Neural cell (in vitro differentiated cells): ENCODE data around the gene SMARCC2. TPM values are rescaled to one million over a fixed set of nuclear protein-coding genes. Genes with fewer than 3 reads are reported as not detected.

Experiments
- H2AFZ ChIP-seq: fragments of 200-600, 300-800 bp; sonication (generic), shearing (Covaris generic); 2 replicates; pipeline ENCODE4 v1.6.0; 2014; ENCODE audit warnings: low read depth, mild to moderate bottlenecking, antibody characterized with exemption, low read length, moderate library complexity
- H3F3A ChIP-seq: fragments of 200-600 bp; shearing (Covaris generic); 2 replicates; pipeline ENCODE4 v1.6.1; 2016; ENCODE audit warnings: mild to moderate bottlenecking, moderate library complexity, mixed read lengths, antibody characterized with exemption, low read length; ENCODE audit not compliant: insufficient read depth, poor library complexity, severe bottlenecking
- H3K27ac ChIP-seq: fragments of 200-600, 300-800 bp; sonication (generic), shearing (Covaris generic); 2 replicates; pipeline ENCODE4 v1.5.1; 2014; ENCODE audit warnings: mild to moderate bottlenecking, low read length, moderate library complexity
- H3K27me3 ChIP-seq: fragments of 300-800, 200-600 bp; sonication (generic), shearing (Covaris generic); 2 replicates; pipeline ENCODE4 v1.6.0; 2014; ENCODE audit warnings: mild to moderate bottlenecking, low read depth, low read length, moderate library complexity; ENCODE audit not compliant: insufficient read depth
- H3K36me3 ChIP-seq: fragments of 300-800, 200-600 bp; sonication (generic), shearing (Covaris generic); 2 replicates; pipeline ENCODE4 v1.5.1; 2014; ENCODE audit warnings: mild to moderate bottlenecking, antibody characterized with exemption, low read length, moderate library complexity; ENCODE audit not compliant: insufficient read depth
- H3K4me2 ChIP-seq: fragments of 300-800, 200-600 bp; sonication (generic), shearing (Covaris generic); 2 replicates; pipeline ENCODE4 v1.6.0; 2014; ENCODE audit warnings: mild to moderate bottlenecking, low read length
- H3K4me3 ChIP-seq: fragments of 300-800, 200-600 bp; sonication (generic), shearing (Covaris generic); 2 replicates; pipeline ENCODE4 v1.5.1; 2014; ENCODE audit warnings: mild to moderate bottlenecking, low read length, moderate library complexity
- H3K79me2 ChIP-seq: fragments of 200-600 bp; shearing (Covaris generic); replicated peaks from 2 replicates; pipeline ENCODE4 v1.6.0; 2014; ENCODE audit warnings: mild to moderate bottlenecking, low read length, moderate library complexity; ENCODE audit not compliant: insufficient read depth
- H3K9ac ChIP-seq: fragments of 300-800, 200-600 bp; sonication (generic), shearing (Covaris generic); 2 replicates; pipeline ENCODE4 v1.6.1; 2016; ENCODE audit warnings: mild to moderate bottlenecking, low read length, mixed read lengths
- H3K9me2 ChIP-seq: fragments of 200-600 bp; shearing (Covaris generic); 2 replicates; pipeline ENCODE4 v1.6.1; 2016; ENCODE audit warnings: mild to moderate bottlenecking, low read length, mixed read lengths; ENCODE audit not compliant: insufficient read depth
- H3K9me3 ChIP-seq: fragments of 200-600, 300-800 bp; sonication (generic), shearing (Covaris generic); 2 replicates; pipeline ENCODE4 v1.6.1; 2016; ENCODE audit warnings: mild to moderate bottlenecking, mixed run types, low read length, moderate library complexity, mixed read lengths
- H4K20me1 ChIP-seq: fragments of 200-600 bp; shearing (Covaris generic); 2 replicates; pipeline ENCODE4 v1.6.1; 2016; ENCODE audit warnings: mild to moderate bottlenecking, mixed run types; ENCODE audit not compliant: insufficient read depth
- CTCF ChIP-seq: fragments of 450-650 bp; IDR thresholded peaks from 2 replicates; pipeline ENCODE4 v1.5.1; 2014; ENCODE audit warnings: antibody characterized with exemption, mild to moderate bottlenecking, moderate library complexity; ENCODE audit not compliant: poor library complexity, severe bottlenecking
- EP300 ChIP-seq: fragments of 450-650 bp; conservative IDR thresholded peaks from 2 replicates; pipeline ENCODE4 v1.6.1; 2014; ENCODE audit warnings: antibody characterized with exemption, mild to moderate bottlenecking, moderate library complexity; ENCODE audit not compliant: poor library complexity, severe bottlenecking
- EZH2 ChIP-seq: fragments of 200-600, 300-800 bp; shearing (Covaris generic), sonication (generic); IDR thresholded peaks from 2 replicates; pipeline ENCODE4 v1.6.1; 2014; ENCODE audit warnings: antibody characterized with exemption, low read length, borderline replicate concordance, mild to moderate bottlenecking; ENCODE audit not compliant: insufficient read depth, poor library complexity, severe bottlenecking
- MXI1 ChIP-seq: fragments of 450-650 bp; conservative IDR thresholded peaks from 2 replicates; pipeline ENCODE4 v1.6.1; 2014; ENCODE audit warnings: antibody characterized with exemption, mild to moderate bottlenecking; ENCODE audit not compliant: poor library complexity, severe bottlenecking
- POLR2AphosphoS5 ChIP-seq: IDR thresholded peaks from 2 replicates; pipeline ENCODE4 v1.6.1; 2012
- RAD21 ChIP-seq: fragments of 450-650 bp; conservative IDR thresholded peaks from 2 replicates; pipeline ENCODE4 v1.6.1; 2014; ENCODE audit warnings: antibody characterized with exemption, mild to moderate bottlenecking, moderate library complexity
- SMC3 ChIP-seq: fragments of 450-650 bp; conservative IDR thresholded peaks from 2 replicates; pipeline ENCODE4 v1.6.1; 2014; ENCODE audit warnings: antibody characterized with exemption, mild to moderate bottlenecking, moderate library complexity; ENCODE audit not compliant: poor library complexity
- TAF1 ChIP-seq: IDR thresholded peaks from 2 replicates; pipeline ENCODE4 v1.6.1; 2012; ENCODE audit warnings: low read depth
- polyA plus RNA-seq: library from polyadenylated mRNA; depleted of rRNA; stranded (reverse); fragments of >200 nt; gene quantifications from 2 replicates; pipeline ENCODE4 v1.2.3, GENCODE V29; 2014
- TF ChIP-seq, protein P1 (sequence below): IDR thresholded peaks from 2 replicates; pipeline ENCODE4 v1.6.1; 2012; ENCODE audit warnings: borderline replicate concordance

Gene SMARCC2
- polyA plus RNA-seq, 1 donor from 2014 or later = 85.6 TPM

DNA sequence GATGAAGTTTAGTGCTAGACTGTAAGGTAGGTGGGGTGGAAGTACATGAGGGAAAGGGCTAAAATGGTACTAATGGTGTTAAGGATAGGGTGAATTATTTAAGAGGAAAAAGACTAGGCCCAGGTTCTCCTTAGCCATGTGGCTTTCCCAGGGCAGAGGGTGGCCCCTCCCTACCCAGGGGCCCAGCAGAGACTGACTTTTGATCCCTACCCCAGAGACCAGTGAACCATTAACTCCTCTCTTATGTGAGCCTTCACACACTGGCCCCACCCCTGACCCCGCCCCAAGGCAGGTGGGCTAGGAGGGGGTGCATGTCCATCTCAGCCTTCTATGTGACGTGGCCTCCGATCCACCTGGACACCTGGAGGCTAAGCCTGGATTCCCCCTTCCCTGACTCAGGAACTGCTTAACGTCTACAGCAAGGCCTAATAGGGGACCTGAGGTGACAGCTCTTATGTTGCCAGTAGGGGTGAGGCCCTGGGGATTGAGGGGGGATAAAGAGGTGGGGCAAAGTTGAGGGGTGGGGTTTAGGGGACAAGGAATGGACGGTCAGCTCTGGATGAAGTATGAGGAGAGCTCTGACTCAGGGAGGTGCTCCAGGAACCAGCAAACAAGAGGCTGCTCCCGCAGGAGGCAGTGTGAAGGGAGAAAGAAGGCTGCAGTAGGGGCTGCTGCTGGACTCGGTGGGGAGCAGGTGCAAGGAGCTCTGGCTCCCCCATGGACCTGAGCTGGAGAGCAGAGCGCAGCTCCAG, 41.3 kb upstream of the SMARCC2 start:
- Histone ChIP-seq H4K20me1 (no peaks in the 10 kb centered on the region), H3K9ac (no peak overlapping the region), H3K4me3 (no peak overlapping the region), H3F3A (no peaks in the 10 kb centered on the region), H3K4me2 (no peak overlapping the region), H3K9me3 (no peaks in the 10 kb centered on the region), H3K27ac (no peak overlapping the region), H3K27me3 (no peaks in the 10 kb centered on the region), H3K79me2 (no peaks in the 10 kb centered on the region), H3K36me3 (no peaks in the 10 kb centered on the region), H3K9me2 (no peaks in the 10 kb centered on the region), H2AFZ (no peak overlapping the region)
- TF ChIP-seq RAD21 = no peak
- no peak for TF ChIP-seq CTCF

DNA sequence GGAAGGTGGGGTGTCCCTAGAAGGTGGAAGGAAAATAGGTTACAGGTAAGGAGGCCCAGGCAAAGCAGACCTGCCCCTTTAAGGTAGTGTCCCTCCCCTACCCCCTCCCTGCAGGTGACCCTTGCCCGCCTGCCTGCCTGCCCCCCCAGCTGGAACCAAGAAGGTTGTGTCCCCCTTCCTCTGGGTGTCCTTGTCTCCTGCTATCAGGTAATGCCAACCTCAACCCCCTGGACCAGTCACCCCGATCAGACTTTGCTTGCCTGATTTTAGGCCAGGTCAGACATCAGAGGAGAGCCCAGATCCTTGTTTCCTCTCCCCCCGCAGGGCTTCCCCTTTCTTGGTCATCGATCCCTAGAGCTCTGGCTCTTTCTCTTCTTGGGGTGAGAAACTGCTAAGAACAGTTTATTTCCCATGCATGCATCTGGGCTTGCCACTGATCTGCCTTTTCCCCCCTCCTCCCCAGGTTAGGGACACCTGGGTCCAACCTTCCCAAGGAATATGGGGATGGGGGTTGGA, 40.7 kb upstream of the SMARCC2 start, which contains the start of gene SLC39A5:
Gene SLC39A5, plus strand, starts transcription at position 136 of the 516 bp plus-strand sequence. CDS start 1,224 bp downstream, outside the sequence.
- H3K27me3 ChIP-seq = no peaks in the 10 kb centered on the region
- no peaks in the 10 kb centered on the region for H3F3A ChIP-seq
- H3K27ac ChIP-seq = no peak within 1 kb of the TSS
- H3K9me3 ChIP-seq = no peaks in the 10 kb centered on the region
- TF ChIP-seq TAF1 = no peak
- TF ChIP-seq MXI1 = no peak
- TF ChIP-seq POLR2AphosphoS5 = no peak
- no peak for TF ChIP-seq CTCF
- TF ChIP-seq, protein P1, sequence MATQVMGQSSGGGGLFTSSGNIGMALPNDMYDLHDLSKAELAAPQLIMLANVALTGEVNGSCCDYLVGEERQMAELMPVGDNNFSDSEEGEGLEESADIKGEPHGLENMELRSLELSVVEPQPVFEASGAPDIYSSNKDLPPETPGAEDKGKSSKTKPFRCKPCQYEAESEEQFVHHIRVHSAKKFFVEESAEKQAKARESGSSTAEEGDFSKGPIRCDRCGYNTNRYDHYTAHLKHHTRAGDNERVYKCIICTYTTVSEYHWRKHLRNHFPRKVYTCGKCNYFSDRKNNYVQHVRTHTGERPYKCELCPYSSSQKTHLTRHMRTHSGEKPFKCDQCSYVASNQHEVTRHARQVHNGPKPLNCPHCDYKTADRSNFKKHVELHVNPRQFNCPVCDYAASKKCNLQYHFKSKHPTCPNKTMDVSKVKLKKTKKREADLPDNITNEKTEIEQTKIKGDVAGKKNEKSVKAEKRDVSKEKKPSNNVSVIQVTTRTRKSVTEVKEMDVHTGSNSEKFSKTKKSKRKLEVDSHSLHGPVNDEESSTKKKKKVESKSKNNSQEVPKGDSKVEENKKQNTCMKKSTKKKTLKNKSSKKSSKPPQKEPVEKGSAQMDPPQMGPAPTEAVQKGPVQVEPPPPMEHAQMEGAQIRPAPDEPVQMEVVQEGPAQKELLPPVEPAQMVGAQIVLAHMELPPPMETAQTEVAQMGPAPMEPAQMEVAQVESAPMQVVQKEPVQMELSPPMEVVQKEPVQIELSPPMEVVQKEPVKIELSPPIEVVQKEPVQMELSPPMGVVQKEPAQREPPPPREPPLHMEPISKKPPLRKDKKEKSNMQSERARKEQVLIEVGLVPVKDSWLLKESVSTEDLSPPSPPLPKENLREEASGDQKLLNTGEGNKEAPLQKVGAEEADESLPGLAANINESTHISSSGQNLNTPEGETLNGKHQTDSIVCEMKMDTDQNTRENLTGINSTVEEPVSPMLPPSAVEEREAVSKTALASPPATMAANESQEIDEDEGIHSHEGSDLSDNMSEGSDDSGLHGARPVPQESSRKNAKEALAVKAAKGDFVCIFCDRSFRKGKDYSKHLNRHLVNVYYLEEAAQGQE = no peak
- TF ChIP-seq RAD21 = no peak
- TF ChIP-seq EP300 = no peak
- no peak for TF ChIP-seq SMC3
- TF ChIP-seq EZH2 = no peak
- no peak within 1 kb of the TSS for H3K4me3 ChIP-seq
- no peaks in the 10 kb centered on the region for H4K20me1 ChIP-seq
- no peak within 1 kb of the TSS for H3K4me2 ChIP-seq
- H3K79me2 ChIP-seq = no peaks in the 10 kb centered on the region
- no peak within 1 kb of the TSS for H2AFZ ChIP-seq
- no peak within 1 kb of the TSS for H3K9ac ChIP-seq
- no peaks in the 10 kb centered on the region for H3K9me2 ChIP-seq
- H3K36me3 ChIP-seq = no peaks in the 10 kb centered on the region
